IPS DF 6.9 (cell line): ENCODE data around the gene GSG1L.

Source experiments
- DNase-seq: peaks from one replicate; pipeline ENCODE4 v3.0.0-alpha.2; 2013; ENCODE audit warnings: low read depth, low spot score
- H3K27ac ChIP-seq: one replicate; pipeline ENCODE4 v1.5.1; 2013; ENCODE audit warnings: low read length, control low read depth
- H3K27me3 ChIP-seq: 2 replicates; pipeline ENCODE4 v1.6.1; 2013; ENCODE audit warnings: mild to moderate bottlenecking, low read length; ENCODE audit not compliant: control insufficient read depth, insufficient read depth
- H3K36me3 ChIP-seq: 2 replicates; pipeline ENCODE4 v1.6.1; 2013; ENCODE audit warnings: low read length; ENCODE audit not compliant: control insufficient read depth, insufficient read depth
- H3K4me1 ChIP-seq: 2 replicates; pipeline ENCODE4 v1.6.1; 2013; ENCODE audit warnings: low read length; ENCODE audit not compliant: control insufficient read depth, insufficient read depth
- H3K4me3 ChIP-seq: 2 replicates; pipeline ENCODE4 v1.5.1; 2013; ENCODE audit warnings: mild to moderate bottlenecking, low read length
- H3K9me3 ChIP-seq: 2 replicates; pipeline ENCODE4 v1.6.1; 2013; ENCODE audit warnings: low read length, inconsistent platforms; ENCODE audit not compliant: control insufficient read depth, insufficient read depth
- WGBS: extraction: QIAGEN DNeasy Blood & Tissue Kit; methylation state at CpG from one replicate; pipeline ENCODE4 v1.1.7; 2013; ENCODE audit warnings: mixed read lengths, missing lambda C conversion rate; ENCODE audit not compliant: insufficient read length, insufficient coverage; 5-methylcytosine and 5-hydroxymethylcytosine counted together

Gene GSG1L

GRCh38 chr16:27853101-27853500, 210.4 kb downstream of the GSG1L start:
- no peaks in the 10 kb centered on the region for H3K27me3 ChIP-seq
- no peak overlapping the region for H3K27ac ChIP-seq
- H3K9me3 ChIP-seq: no peaks in the 10 kb centered on the region
- no peak overlapping the region for H3K4me3 ChIP-seq
- no CpG with 5 or more reads among the region's 9 CpGs for WGBS
- no peak for DNase-seq
- no peaks in the 10 kb centered on the region for H3K36me3 ChIP-seq
- H3K4me1 ChIP-seq: no peaks in the 10 kb centered on the region; the same call in 1 of the 2 replicates

DNA sequence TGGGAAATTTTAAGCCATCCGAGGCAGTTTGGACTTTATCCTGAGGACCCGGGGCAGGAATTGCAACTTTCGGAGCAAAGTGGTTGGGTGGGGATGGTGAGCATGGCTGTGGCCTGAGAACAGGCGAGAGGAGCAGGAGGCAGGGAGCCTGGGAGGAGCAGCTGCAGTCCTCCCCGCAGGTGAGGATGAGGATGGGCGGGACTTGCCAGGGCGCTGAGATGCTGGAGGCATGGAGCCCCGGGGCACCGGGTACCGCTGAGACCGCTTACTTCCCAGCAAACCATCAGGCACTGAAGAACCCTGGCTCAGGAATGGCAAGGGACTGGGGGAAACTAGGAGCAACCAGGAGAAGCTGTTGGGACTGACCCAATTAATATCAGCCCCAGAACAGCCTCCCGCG, 210.8 kb downstream of the GSG1L start:
- DNase-seq: no peak
- no peak overlapping the region for H3K27ac ChIP-seq
- no peaks in the 10 kb centered on the region; the same call in 1 of the 2 replicates for H3K4me1 ChIP-seq
- no peaks in the 10 kb centered on the region for H3K27me3 ChIP-seq
- no CpG with 5 or more reads among the region's 13 CpGs for WGBS
- H3K9me3 ChIP-seq: no peaks in the 10 kb centered on the region
- H3K4me3 ChIP-seq: no peak overlapping the region
- no peaks in the 10 kb centered on the region for H3K36me3 ChIP-seq

- no CpG with 5 or more reads among the region's 7 CpGs for WGBS
- no peak overlapping the region for H3K27ac ChIP-seq
- no peaks in the 10 kb centered on the region for H3K36me3 ChIP-seq
- H3K9me3 ChIP-seq: no peaks in the 10 kb centered on the region
- no peak overlapping the region for H3K4me3 ChIP-seq
- no peaks in the 10 kb centered on the region for H3K27me3 ChIP-seq
- H3K4me1 ChIP-seq: no peaks in the 10 kb centered on the region; the same call in 1 of the 2 replicates
- DNase-seq: no peak
Measured at GRCh38 chr16:27852116-27852515, 211.4 kb downstream of the GSG1L start.

- Histone ChIP-seq H3K4me1 (no peaks in the 10 kb centered on the region; the same call in 1 of the 2 replicates), H3K36me3 (no peaks in the 10 kb centered on the region), H3K27me3 (no peaks in the 10 kb centered on the region), H3K27ac (no peak overlapping the region), H3K9me3 (no peaks in the 10 kb centered on the region), H3K4me3 (no peak overlapping the region)
- no CpG with 5 or more reads among the region's 9 CpGs for WGBS
- DNase-seq: no peak
Measured at GRCh38 chr16:27851586-27851985, 211.9 kb downstream of the GSG1L start.

GRCh38 chr16:27849621-27850020, 213.9 kb downstream of the GSG1L start:
- no peaks in the 10 kb centered on the region for H3K9me3 ChIP-seq
- no peak overlapping the region for H3K4me3 ChIP-seq
- WGBS: no CpG with 5 or more reads among the region's 3 CpGs
- no peaks in the 10 kb centered on the region; the same call in 1 of the 2 replicates for H3K4me1 ChIP-seq
- no peaks in the 10 kb centered on the region for H3K36me3 ChIP-seq
- no peak for DNase-seq
- no peaks in the 10 kb centered on the region for H3K27me3 ChIP-seq
- no peak overlapping the region for H3K27ac ChIP-seq

GRCh38 chr16:27847030-27847550, 216.4 kb downstream of the GSG1L start:
- H3K4me3 ChIP-seq: no peak overlapping the region
- no peaks in the 10 kb centered on the region for H3K36me3 ChIP-seq
- no peaks in the 10 kb centered on the region for H3K27me3 ChIP-seq
- no peak for DNase-seq
- H3K27ac ChIP-seq: no peak overlapping the region
- no peaks in the 10 kb centered on the region for H3K4me1 ChIP-seq
- WGBS: no CpG with 5 or more reads among the region's 2 CpGs
- no peaks in the 10 kb centered on the region for H3K9me3 ChIP-seq

DNA sequence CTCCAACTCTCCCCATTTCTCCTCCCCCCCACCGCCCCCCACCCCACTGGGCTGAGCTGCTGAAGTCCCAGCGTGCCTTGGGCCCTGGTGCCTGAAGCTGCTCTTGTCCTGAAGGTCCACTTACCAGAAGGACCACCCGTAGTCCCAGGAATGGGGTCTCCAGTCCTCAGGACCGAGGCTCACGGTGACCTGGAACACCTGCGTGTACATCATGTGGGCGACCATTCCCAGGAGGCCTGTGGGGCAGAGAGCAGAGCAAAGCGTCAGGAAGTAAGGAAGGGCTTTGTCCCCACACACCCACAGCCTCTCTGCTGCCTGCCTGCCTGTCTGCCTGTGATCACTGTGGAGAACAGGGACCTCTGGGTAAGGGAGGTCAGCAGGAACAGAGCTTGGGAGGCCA, 218.7 kb downstream of the GSG1L start:
- Histone ChIP-seq H3K27me3 (no peaks in the 10 kb centered on the region), H3K27ac (no peak overlapping the region), H3K36me3 (no peaks in the 10 kb centered on the region), H3K4me3 (no peak overlapping the region), H3K9me3 (no peaks in the 10 kb centered on the region), H3K4me1 (no peaks in the 10 kb centered on the region)
- WGBS: no CpG with 5 or more reads among the region's 8 CpGs
- DNase-seq: no peak

DNA sequence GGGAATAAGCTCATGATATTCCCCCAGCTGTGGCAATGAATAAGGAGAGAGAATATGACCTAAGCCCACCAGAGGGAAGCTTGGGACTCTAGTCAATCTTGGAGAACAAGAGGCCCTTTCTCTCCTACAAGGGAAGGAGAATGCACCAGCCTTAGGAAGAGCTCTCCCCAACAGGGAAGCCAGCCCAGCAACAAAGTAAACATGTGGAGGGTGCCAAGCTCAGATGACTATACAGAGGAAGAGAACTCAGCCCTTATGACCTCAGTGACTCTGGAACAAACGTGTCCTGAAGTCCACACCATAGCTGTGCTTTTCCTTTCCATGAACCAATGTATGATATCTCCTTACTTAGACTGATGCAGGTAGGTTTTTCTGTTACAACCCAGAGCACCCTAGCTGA, 219.7 kb downstream of the GSG1L start:
- Histone ChIP-seq H3K27me3 (no peaks in the 10 kb centered on the region), H3K27ac (no peak overlapping the region), H3K9me3 (no peaks in the 10 kb centered on the region), H3K4me3 (no peak overlapping the region), H3K4me1 (no peaks in the 10 kb centered on the region), H3K36me3 (no peaks in the 10 kb centered on the region)
- no CpG with 5 or more reads among the region's 1 CpG for WGBS
- DNase-seq: no peak

- Histone ChIP-seq H3K27me3 (no peaks in the 10 kb centered on the region), H3K27ac (no peak overlapping the region), H3K4me1 (no peaks in the 10 kb centered on the region), H3K9me3 (no peaks in the 10 kb centered on the region), H3K36me3 (no peaks in the 10 kb centered on the region), H3K4me3 (no peak overlapping the region)
- no CpG with 5 or more reads among the region's 24 CpGs for WGBS
- no peak for DNase-seq
Measured at GRCh38 chr16:27841911-27842310, 221.6 kb downstream of the GSG1L start.

DNA sequence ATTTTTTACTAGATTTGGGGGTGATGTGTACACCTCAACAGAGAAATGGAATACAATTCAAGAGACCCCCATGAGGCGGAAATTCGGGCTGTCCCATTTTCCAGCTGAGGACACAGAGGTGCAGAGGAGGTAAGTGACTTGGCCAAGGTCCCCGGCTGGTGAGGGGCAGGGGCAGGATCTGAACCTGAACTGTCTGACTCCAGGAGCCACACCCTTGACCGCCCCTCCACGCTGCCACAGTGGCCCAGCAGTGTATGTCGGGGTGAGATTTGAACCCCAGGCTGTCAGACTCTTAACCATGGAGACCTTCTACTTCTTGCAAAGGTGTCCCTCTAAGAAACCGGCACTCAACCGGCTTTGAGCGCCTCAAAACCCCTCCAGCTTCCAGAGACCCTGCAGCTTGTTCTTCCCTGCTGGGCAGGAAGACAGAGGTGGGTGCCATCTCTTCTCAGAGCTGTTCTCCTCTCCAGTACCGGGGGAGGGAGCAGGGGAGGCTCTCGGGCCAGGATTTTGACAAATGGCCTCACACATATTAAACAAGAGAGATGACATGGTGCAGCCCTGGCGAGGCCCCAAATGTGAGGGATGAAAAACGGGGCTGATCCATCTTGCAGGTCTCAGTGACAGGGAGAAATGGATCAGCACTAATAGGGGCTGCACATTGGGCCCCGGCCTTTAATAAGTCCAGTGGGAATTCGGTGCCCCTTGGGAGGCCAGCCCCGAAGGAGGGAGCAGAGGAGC, 222.3 kb downstream of the GSG1L start:
- DNase-seq: no peak
- Histone ChIP-seq H3K9me3 (no peaks in the 10 kb centered on the region), H3K4me1 (no peaks in the 10 kb centered on the region), H3K36me3 (no peaks in the 10 kb centered on the region), H3K4me3 (no peak overlapping the region), H3K27ac (no peak overlapping the region), H3K27me3 (no peaks in the 10 kb centered on the region)
- no CpG with 5 or more reads among the region's 16 CpGs for WGBS
